ENCODE measurements around the gene LANCL1. TPM values are rescaled to one million over a fixed set of nuclear protein-coding genes. Genes with fewer than 3 reads are reported as not detected.
A peak's percentile ranks its signal among the peaks of the same experiment; 100 is the strongest.
"Not testable (repeated sequence)": the region's sequence is repeated elsewhere in the genome, so short reads cannot be mapped to it uniquely, and the experiment has no call there.

The LANCL1 gene
- total RNA-seq, 1 donor from 2014 or later: 29.5 TPM

GRCh38 chr2:210432633-210433032 lies 43.9 kb downstream of the LANCL1 start:
- no peak overlapping the region for H3K4me3 ChIP-seq (ENCODE audit: low read depth, low read length)
- H3K36me3 ChIP-seq (ENCODE audit: control insufficient read depth, insufficient read depth, low read length): no peaks in the 10 kb centered on the region
- TF ChIP-seq CTCF (IDR thresholded peaks at IDR 0.05; ENCODE audit: insufficient read depth, low read length, poor library complexity, severe bottlenecking): no peak
- DNase-seq (ENCODE audit: low read depth): no peak
- H3K27me3 ChIP-seq (ENCODE audit: control insufficient read depth, insufficient read depth, low read length): no peaks in the 10 kb centered on the region

GRCh38 chr2:210429403-210430137 lies 47.0 kb downstream of the LANCL1 start:
- DNase-seq (ENCODE audit: low read depth): no peak
- Histone ChIP-seq H3K36me3 (ENCODE audit: control insufficient read depth, insufficient read depth, low read length) (no peaks in the 10 kb centered on the region), H3K27me3 (ENCODE audit: control insufficient read depth, insufficient read depth, low read length) (no peaks in the 10 kb centered on the region), H3K4me3 (ENCODE audit: low read depth, low read length) (no peak overlapping the region)
- no peak for TF ChIP-seq CTCF (IDR thresholded peaks at IDR 0.05; ENCODE audit: insufficient read depth, low read length, poor library complexity, severe bottlenecking)

- Histone ChIP-seq H3K27me3 (ENCODE audit: control insufficient read depth, insufficient read depth, low read length) (no peaks in the 10 kb centered on the region), H3K36me3 (ENCODE audit: control insufficient read depth, insufficient read depth, low read length) (no peaks in the 10 kb centered on the region), H3K4me3 (ENCODE audit: low read depth, low read length) (no peak overlapping the region)
- no peak for DNase-seq (ENCODE audit: low read depth)
- no peak for TF ChIP-seq CTCF (IDR thresholded peaks at IDR 0.05; ENCODE audit: insufficient read depth, low read length, poor library complexity, severe bottlenecking)
Measured at GRCh38 chr2:210428393-210429179, 48.0 kb downstream of the LANCL1 start.

- DNase-seq (ENCODE audit: low read depth); H3K4me3 ChIP-seq (ENCODE audit: low read depth, low read length); H3K27me3 ChIP-seq (ENCODE audit: control insufficient read depth, insufficient read depth, low read length); H3K36me3 ChIP-seq (ENCODE audit: control insufficient read depth, insufficient read depth, low read length): not testable (repeated sequence)
Measured at GRCh38 chr2:210427309-210427708, 49.2 kb downstream of the LANCL1 start.

- no peak for TF ChIP-seq CTCF (IDR thresholded peaks at IDR 0.05; ENCODE audit: insufficient read depth, low read length, poor library complexity, severe bottlenecking)
- Histone ChIP-seq H3K27me3 (ENCODE audit: control insufficient read depth, insufficient read depth, low read length) (no peaks in the 10 kb centered on the region), H3K4me3 (ENCODE audit: low read depth, low read length) (no peak overlapping the region), H3K36me3 (ENCODE audit: control insufficient read depth, insufficient read depth, low read length) (no peaks in the 10 kb centered on the region)
- no peak for DNase-seq (ENCODE audit: low read depth)
Measured at GRCh38 chr2:210422366-210422765, 54.2 kb downstream of the LANCL1 start.

GRCh38 chr2:210421916-210422315 lies 54.6 kb downstream of the LANCL1 start:
- Histone ChIP-seq H3K4me3 (ENCODE audit: low read depth, low read length) (no peak overlapping the region), H3K27me3 (ENCODE audit: control insufficient read depth, insufficient read depth, low read length) (no peaks in the 10 kb centered on the region), H3K36me3 (ENCODE audit: control insufficient read depth, insufficient read depth, low read length) (no peaks in the 10 kb centered on the region)
- peak; percentile 72 for DNase-seq (ENCODE audit: low read depth)
- TF ChIP-seq CTCF (IDR thresholded peaks at IDR 0.05; ENCODE audit: insufficient read depth, low read length, poor library complexity, severe bottlenecking): no peak

All from kidney epithelial cell (primary cell).